K562 (cell line): ENCODE measurements around the gene APBB2. TPM values are rescaled to one million over a fixed set of nuclear protein-coding genes. Genes with fewer than 3 reads are reported as not detected.

Source experiments
- ATAC-seq: fragments of 200-7000 bp; cut with Tn5 transposase; 3 replicates; pipeline ENCODE4 v1.9.1; 2020; ENCODE audit warnings: moderate library complexity
- BruUV-seq: library from RNA; stranded (reverse); fragments of 400-500 nt; replicated peaks from 2 replicates; lab custom pipeline; 2021; lab: Mats Ljungman, UMichigan
- CTCF ChIA-PET: fragments of 300-600 bp; formaldehyde crosslinking; extraction: SDS; loops from one replicate; lab custom pipeline; 2021; ENCODE audit warnings: low intra/inter-chr PET ratio; lab: Yijun Ruan, JAX
- POLR2A ChIA-PET: fragments of 300-600, 350-650 bp; sonication (Branson Sonifier 250); formaldehyde crosslinking; extraction: SDS; loops from one replicate; lab custom pipeline; 2021; ENCODE audit warnings: antibody characterized with exemption, inconsistent platforms; lab: Yijun Ruan, JAX
- DNase-seq, 4 experiments: peaks; one replicate each; pipeline versions ENCODE4 v3.0.0 to v3.0.0-alpha.2; 2011 to 2018; ENCODE audit warnings: low spot score in 3 of 4, mixed read lengths in 3 of 4; ENCODE audit errors: extremely low read depth in 1 of 4
- FAIRE-seq: peaks from 2 replicates; lab custom pipeline; 2011; peaks lifted over from hg19 to GRCh38; lab: Jason Lieb, UNC
- H2AFZ ChIP-seq: 2 replicates; pipeline ENCODE4 v1.6.0; 2011; ENCODE audit warnings: low read depth, low read length, control low read depth, inconsistent platforms
- H3K27ac ChIP-seq: fragments of 200-600 bp; 3 replicates; pipeline ENCODE4 v1.8.0; 2011; ENCODE audit warnings: low read depth, mild to moderate bottlenecking, control low read depth, inconsistent platforms, low read length, moderate library complexity, mixed read lengths; ENCODE audit errors: extremely low read depth
- H3K27me3 ChIP-seq, 2 experiments: fragments of 300-600 bp in 1 of 2; 2 replicates in 1 of 2; 3 replicates in 1 of 2; pipeline versions ENCODE4 v1.6.0 to v1.8.0; 2011; ENCODE audit warnings: inconsistent platforms in 2 of 2, low read length in 2 of 2, mild to moderate bottlenecking in 1 of 2, mixed read lengths in 1 of 2, moderate library complexity in 1 of 2; ENCODE audit not compliant: control insufficient read depth in 2 of 2, insufficient read depth in 2 of 2
- H3K36me3 ChIP-seq: fragments of 300-600 bp; 3 replicates; pipeline ENCODE4 v1.8.0; 2011; ENCODE audit warnings: mild to moderate bottlenecking, low read length, inconsistent platforms; ENCODE audit not compliant: control insufficient read depth, insufficient read depth
- H3K4me1 ChIP-seq, 2 experiments: fragments of 200-600 bp in 1 of 2; replicated peaks in 1 of 2; 2 replicates in 1 of 2; 3 replicates in 1 of 2; pipeline versions ENCODE4 v1.5.1 to v1.8.0; 2011; ENCODE audit warnings: inconsistent platforms in 2 of 2, low read length in 2 of 2, mild to moderate bottlenecking in 1 of 2, mixed read lengths in 1 of 2, moderate library complexity in 1 of 2; ENCODE audit not compliant: control insufficient read depth in 2 of 2, insufficient read depth in 2 of 2
- H3K4me2 ChIP-seq: 2 replicates; pipeline ENCODE4 v1.6.1; 2011; ENCODE audit warnings: low read length, control low read depth, inconsistent platforms, mixed read lengths; ENCODE audit not compliant: insufficient read depth
- H3K4me3 ChIP-seq: fragments of 200-600 bp; sonication (generic), shearing (Covaris generic); 2 replicates; pipeline ENCODE4 v1.5.1; 2016; ENCODE audit warnings: control low read depth, inconsistent platforms
- H3K79me2 ChIP-seq: fragments of 200-600 bp; 3 replicates; pipeline ENCODE4 v1.8.0; 2011; ENCODE audit warnings: low read length, inconsistent platforms; ENCODE audit not compliant: control insufficient read depth, insufficient read depth
- H3K9ac ChIP-seq, 2 experiments: 2 replicates each; pipeline versions ENCODE4 v1.6.0 to v1.6.1; 2011; ENCODE audit warnings: low read depth in 2 of 2, low read length in 2 of 2, control low read depth in 1 of 2, inconsistent platforms in 1 of 2, mild to moderate bottlenecking in 1 of 2, mixed read lengths in 1 of 2; ENCODE audit not compliant: insufficient read depth in 1 of 2
- H3K9me1 ChIP-seq: one replicate; pipeline ENCODE4 v1.6.0; 2011; ENCODE audit warnings: inconsistent platforms, mild to moderate bottlenecking, low read length, moderate library complexity; ENCODE audit not compliant: control insufficient read depth, insufficient read depth
- H3K9me3 ChIP-seq: replicated peaks from 2 replicates; pipeline ENCODE4 v1.5.1; 2011; ENCODE audit warnings: low read depth, low read length, inconsistent platforms; ENCODE audit not compliant: control insufficient read depth, insufficient read depth
- H4K20me1 ChIP-seq: replicated peaks from 2 replicates; pipeline ENCODE4 v1.6.1; 2011; ENCODE audit warnings: low read length, inconsistent platforms, mixed read lengths; ENCODE audit not compliant: control insufficient read depth, insufficient read depth
- E2F8 ChIP-seq: fragments of 450-650 bp; IDR thresholded peaks from 2 replicates; pipeline ENCODE4 v1.7.1; 2018; ENCODE audit warnings: mild to moderate bottlenecking, low read depth; ENCODE audit not compliant: partially characterized antibody
- HSF4 ChIP-seq: fragments of 250-450 bp; sonication (Bioruptor Pico); IDR thresholded peaks from 2 replicates; pipeline ENCODE4 v2.1.2; 2022; ENCODE audit warnings: mild to moderate bottlenecking, moderate library complexity, borderline replicate concordance
- NFE2L1 ChIP-seq: fragments of 450-650 bp; IDR thresholded peaks from 2 replicates; pipeline ENCODE4 v1.6.1; 2016; ENCODE audit warnings: missing genetic modification characterization, low read depth, mild to moderate bottlenecking, missing compliant biosample characterization, moderate library complexity, borderline replicate concordance
- USF1 ChIP-seq: sonication (generic); formaldehyde crosslinking; IDR thresholded peaks from 2 replicates; pipeline ENCODE4 v1.9.0; 2022; ENCODE audit warnings: mild to moderate bottlenecking, missing genetic modification reagents
- ZBTB40 ChIP-seq, 2 experiments: fragments of 450-650 bp in 1 of 2; sonication (generic) in 1 of 2; formaldehyde crosslinking in 1 of 2; IDR thresholded peaks; 2 replicates each; pipeline versions ENCODE4 v1.7.1 to v1.9.0; 2016 to 2022; ENCODE audit warnings: inconsistent platforms in 1 of 2, mild to moderate bottlenecking in 1 of 2, missing genetic modification reagents in 1 of 2
- ZNF184 ChIP-seq: sonication (generic); formaldehyde crosslinking; IDR thresholded peaks from 2 replicates; pipeline ENCODE4 v1.5.0; 2020; ENCODE audit warnings: missing genetic modification reagents
- ZNF695 ChIP-seq: fragments of 450-650 bp; formaldehyde crosslinking; IDR thresholded peaks from 2 replicates; pipeline ENCODE4 v1.4.0; 2020; ENCODE audit warnings: mild to moderate bottlenecking, moderate library complexity
- WGBS: fragments of 100-300 bp; shearing (Covaris generic); methylation state at CpG from one replicate; pipeline ENCODE4 v1.1.6; 2016; ENCODE audit warnings: low coverage, mixed read lengths; ENCODE audit not compliant: insufficient coverage; ENCODE audit errors: missing lambda C conversion rate; 5-methylcytosine and 5-hydroxymethylcytosine counted together
- in situ Hi-C: fragments of 300-500 bp; cut with MboI; formaldehyde crosslinking; loops from 4 replicates; pipeline ENCODE4 v1.15.0; 2018; ENCODE audit warnings: inconsistent platforms, mixed read lengths
- intact Hi-C: fragments of 100-400 bp; cut with micrococcal nuclease; formaldehyde crosslinking; loops from 2 replicates; pipeline ENCODE4 v1.14.2; 2022
- polyA plus RNA-seq, 8 experiments: library from polyadenylated mRNA; depleted of rRNA in 4 of 8; stranded (reverse) in 5 of 8; unstranded in 3 of 8; fragments of >200 nt; fragmentation: Nextera tagmentation in 2 of 8; fragmentation: Illumina TruSeq in 1 of 8; extraction: Ambion mirVana in 2 of 8; extraction: Trizol in 1 of 8; gene quantifications; 2 replicates each; pipeline versions ENCODE4 v1.2.1 to v1.2.3, GENCODE V29; 2011 to 2014; ENCODE audit warnings: inconsistent platforms in 1 of 8, missing spikeins in 1 of 8
- total RNA-seq, 7 experiments: library from RNA; depleted of rRNA in 6 of 7; stranded (reverse); fragments of >200 nt in 6 of 7; fragmentation: Illumina TruSeq in 2 of 7; extraction: Trizol in 2 of 7; gene quantifications; 2 replicates each; pipeline versions ENCODE4 v1.2.1 to v1.2.3, GENCODE V29; 2011 to 2021; ENCODE audit warnings: low replicate concordance in 1 of 7

The APBB2 gene
- total and polyA plus RNA-seq, 9 of the 15 experiments (the other 6 are each of a cell fraction or from before 2014, with no cell fraction given), result 0.08 to 2.1 (median 1.4) TPM

GRCh38 chr4:41155194-41155830 is 59.0 kb downstream of the APBB2 start:
- peaks cover 0 to 6% of the 10 kb centered on the region in 2 experiments; a peak in 4 of 5 replicates for H3K27me3 ChIP-seq
- no peaks in the 10 kb centered on the region for H3K9me3 ChIP-seq
- intact Hi-C loops (no loop called here), in situ Hi-C loops (no loop called here)
- H3K4me2 ChIP-seq, result no peak overlapping the region
- ATAC-seq (no peak), DNase-seq (no peak), FAIRE-seq (no peak)
- 0% methylated on average over 5 of the region's 5 CpGs for WGBS
- no peak overlapping the region for H2AFZ ChIP-seq
- no peaks in the 10 kb centered on the region; the same call in 1 of the 2 replicates for H4K20me1 ChIP-seq
- no peak overlapping the region for H3K27ac ChIP-seq
- no peaks in the 10 kb centered on the region for H3K36me3 ChIP-seq
- H3K79me2 ChIP-seq, result no peaks in the 10 kb centered on the region
- no peaks in the 10 kb centered on the region for H3K4me1 ChIP-seq
- ChIA-PET CTCF (no interaction called here), POLR2A (no interaction called here)
- H3K9ac ChIP-seq, result no peak overlapping the region
- no peak overlapping the region for H3K4me3 ChIP-seq
- no TSS peak for BruUV-seq
- H3K9me1 ChIP-seq, result no peaks in the 10 kb centered on the region
- TF ChIP-seq ZNF184 (CRISPR knock-in tag) (no peak), E2F8 (no peak), NFE2L1 (tag) (no peak), ZBTB40 (IDR thresholded peaks at IDR 0.05) (no peak), ZBTB40 (CRISPR knock-in tag; IDR thresholded peaks at IDR 0.05) (no peak), HSF4 (no peak), USF1 (no peak), ZNF695 (CRISPR knock-in tag) (no peak)
